Fibroblast of lung (primary cell): ENCODE data around the gene ATP1A2.

ENCODE experiments used
- CTCF ChIP-seq, 2 donors: IDR thresholded peaks in 1 of 2; conservative IDR thresholded peaks in 1 of 2; 1 replicate in 1 of 2; 2 replicates in 1 of 2; pipeline ENCODE4 v1.5.1; 2011 to 2012; ENCODE audit warnings: low read length in 2 of 2, control low read depth in 1 of 2, inconsistent platforms in 1 of 2, low read depth in 1 of 2, mild to moderate bottlenecking in 1 of 2
- EZH2 ChIP-seq: IDR thresholded peaks from 2 replicates; pipeline ENCODE4 v1.5.1; 2012; ENCODE audit warnings: low read length, control low read depth, mild to moderate bottlenecking; ENCODE audit errors: missing control alignments

DNA sequence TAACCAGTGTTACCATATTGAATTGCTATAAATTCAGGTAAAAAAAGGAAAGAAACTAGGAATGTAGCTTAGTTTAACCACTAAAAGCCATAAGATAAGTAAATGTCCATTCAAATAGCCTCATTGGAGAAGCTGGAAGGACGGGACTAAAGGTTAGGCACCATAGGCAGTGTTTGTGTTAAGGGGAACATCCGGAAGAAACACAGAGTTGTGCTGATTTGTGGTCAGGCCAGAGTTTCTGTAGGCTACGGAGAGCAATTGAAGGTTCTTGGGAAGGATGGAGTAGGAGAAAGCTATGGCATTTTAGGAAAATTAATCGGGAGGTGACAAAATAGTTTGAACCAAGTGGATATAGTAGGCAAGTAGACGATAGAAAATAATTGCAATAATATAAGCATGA is 44.3 kb upstream of the ATP1A2 start:
- TF ChIP-seq CTCF (conservative IDR thresholded peaks at IDR 0.05 in 1 of 2, IDR thresholded peaks at IDR 0.05 in 1 of 2; ENCODE audit: low read depth in 1 of 2, low read length in 2 of 2) (no peak), EZH2 (no peak)
